Fibroblast of villous mesenchyme (primary cell): ENCODE results near the gene MYO1G. TPM values are rescaled to one million over a fixed set of nuclear protein-coding genes. Genes with fewer than 3 reads are reported as not detected.

Experiments used
- DNase-seq: peaks from one replicate; pipeline ENCODE4 v3.0.0-alpha.2; 2010; ENCODE audit warnings: low read depth
- H3K4me3 ChIP-seq: 2 replicates; pipeline ENCODE4 v1.5.1; 2011; ENCODE audit warnings: low read depth, mild to moderate bottlenecking, low read length
- CTCF ChIP-seq: IDR thresholded peaks from 2 replicates; pipeline ENCODE4 v1.5.1; 2012; ENCODE audit warnings: low read depth, mild to moderate bottlenecking, low read length; ENCODE audit not compliant: insufficient read depth
- total RNA-seq: library from RNA; depleted of rRNA; stranded (reverse); fragments of >200 nt; gene quantifications from 2 replicates; pipeline ENCODE4 v1.2.3, GENCODE V29; 2012

Gene MYO1G
- total RNA-seq, 1 donor = under 0.01 TPM

GRCh38 chr7:44965937-44966730 is 12.7 kb downstream of the MYO1G start:
- no peak for TF ChIP-seq CTCF
- no peak overlapping the region for H3K4me3 ChIP-seq
- DNase-seq = no peak

- DNase-seq = no peak
- H3K4me3 ChIP-seq = no peak overlapping the region
- no peak for TF ChIP-seq CTCF
These were observed 13.3 kb downstream of the MYO1G start for GRCh38 chr7:44965441-44965903.

GRCh38 chr7:44964831-44965440 is 13.9 kb downstream of the MYO1G start:
- TF ChIP-seq CTCF = no peak
- no peak overlapping the region for H3K4me3 ChIP-seq
- no peak for DNase-seq

- DNase-seq = no peak
- H3K4me3 ChIP-seq = no peak overlapping the region
- TF ChIP-seq CTCF = no peak
These were observed 14.4 kb downstream of the MYO1G start for GRCh38 chr7:44964384-44964830.

- no peak for TF ChIP-seq CTCF
- no peak overlapping the region for H3K4me3 ChIP-seq
- no peak for DNase-seq
These were observed 15.2 kb downstream of the MYO1G start for GRCh38 chr7:44963364-44964290.

GRCh38 chr7:44962483-44963251 is 16.1 kb downstream of the MYO1G start:
- H3K4me3 ChIP-seq = peak overlapping the region; percentile 50
- TF ChIP-seq CTCF = no peak
- DNase-seq = peak; percentile 26
